ENCODE data around the gene ILF3.

Gene ILF3

GRCh38 chr19:10730932-10731331, 76.8 kb downstream of the ILF3 start:
- DNase-seq (ENCODE audit: low read depth in 2 of 2): no peak

- no peak for DNase-seq (ENCODE audit: low read depth in 2 of 2)
Measured at GRCh38 chr19:10735741-10736140, 81.6 kb downstream of the ILF3 start.

- DNase-seq (ENCODE audit: low read depth in 2 of 2): no peak
Measured at GRCh38 chr19:10736189-10736588, 82.0 kb downstream of the ILF3 start.

- DNase-seq (ENCODE audit: low read depth in 2 of 2): no peak
Measured at GRCh38 chr19:10736916-10737551, 82.9 kb downstream of the ILF3 start.

- DNase-seq (ENCODE audit: low read depth in 2 of 2): no peak
Measured at GRCh38 chr19:10737722-10738121, 83.6 kb downstream of the ILF3 start.

- no peak for DNase-seq (ENCODE audit: low read depth in 2 of 2)
Measured at GRCh38 chr19:10740798-10741197, 86.7 kb downstream of the ILF3 start.
